PC-3 (cell line): ENCODE measurements around the gene KIFAP3. TPM values are rescaled to one million over a fixed set of nuclear protein-coding genes. Genes with fewer than 3 reads are reported as not detected.
"Not testable (repeated sequence)": the region's sequence is repeated elsewhere in the genome, so short reads cannot be mapped to it uniquely, and the experiment has no call there.

Source experiments
- ATAC-seq: fragments of 200-7000 bp; cut with Tn5 transposase; 2 replicates; pipeline ENCODE4 v1.9.1; 2020; ENCODE audit warnings: mild to moderate bottlenecking, moderate library complexity
- BruUV-seq: library from RNA; stranded (reverse); fragments of 400-500 nt; replicated peaks from 2 replicates; lab custom pipeline; 2021; lab: Mats Ljungman, UMichigan
- CTCF ChIA-PET: fragments of 300-600 bp; sonication (Branson Sonifier 250); formaldehyde crosslinking; loops from one replicate; lab custom pipeline; 2022; ENCODE audit warnings: antibody characterized with exemption; lab: Charles Lee
- POLR2A ChIA-PET: fragments of 300-600 bp; sonication (Branson Sonifier 250); formaldehyde crosslinking; loops from one replicate; lab custom pipeline; 2022; ENCODE audit warnings: antibody characterized with exemption; ENCODE audit not compliant: unreplicated experiment; lab: Charles Lee
- DNase-seq: peaks from one replicate; pipeline ENCODE4 v3.0.0-alpha.2; 2015
- H2AFZ ChIP-seq: fragments of 300-600 bp; sonication (generic); 2 replicates; pipeline ENCODE4 v1.6.0; 2016; ENCODE audit warnings: antibody characterized with exemption, low read length
- H3F3A ChIP-seq: fragments of 300-600 bp; sonication (generic); one replicate; pipeline ENCODE4 v1.6.0; 2017; ENCODE audit warnings: antibody characterized with exemption, low read length, control low read depth, mild to moderate bottlenecking; ENCODE audit not compliant: unreplicated experiment
- H3K27ac ChIP-seq: fragments of 300-600 bp; sonication (generic); 2 replicates; pipeline ENCODE4 v1.5.1; 2016; ENCODE audit warnings: mild to moderate bottlenecking, low read length
- H3K27me3 ChIP-seq: fragments of 300-600 bp; sonication (generic); 2 replicates; pipeline ENCODE4 v1.6.1; 2016; ENCODE audit warnings: low read length, mixed read lengths
- H3K36me3 ChIP-seq: fragments of 300-600 bp; sonication (generic); 2 replicates; pipeline ENCODE4 v1.6.1; 2016; ENCODE audit warnings: low read depth, mixed run types, low read length, mixed read lengths
- H3K4me1 ChIP-seq: fragments of 300-600 bp; sonication (generic); 2 replicates; pipeline ENCODE4 v1.5.1; 2016; ENCODE audit warnings: low read length; ENCODE audit not compliant: insufficient read depth
- H3K4me2 ChIP-seq: fragments of 300-600 bp; sonication (generic); 2 replicates; pipeline ENCODE4 v1.6.0; 2016; ENCODE audit warnings: low read length
- H3K4me3 ChIP-seq: fragments of 300-600 bp; sonication (generic); 2 replicates; pipeline ENCODE4 v1.5.1; 2016; ENCODE audit warnings: mild to moderate bottlenecking, low read length, mixed read lengths
- H3K79me2 ChIP-seq: fragments of 300-600 bp; sonication (generic); 2 replicates; pipeline ENCODE4 v1.6.1; 2017; ENCODE audit warnings: low read length, mixed read lengths
- H3K9ac ChIP-seq: fragments of 300-600 bp; sonication (generic); 2 replicates; pipeline ENCODE4 v1.6.0; 2016; ENCODE audit warnings: mild to moderate bottlenecking, low read length
- H3K9me2 ChIP-seq: fragments of 300-600 bp; sonication (generic); replicated peaks from 2 replicates; pipeline ENCODE4 v1.6.1; 2016; ENCODE audit warnings: mixed run types, low read length, mixed read lengths
- H3K9me3 ChIP-seq: fragments of 300-600 bp; sonication (generic); 2 replicates; pipeline ENCODE4 v1.6.1; 2016; ENCODE audit warnings: low read length, mixed read lengths
- H4K20me1 ChIP-seq: fragments of 300-600 bp; sonication (generic); 2 replicates; pipeline ENCODE4 v1.6.1; 2016; ENCODE audit warnings: low read length, mixed read lengths
- EZH2 ChIP-seq: fragments of 300-600 bp; sonication (generic); IDR thresholded peaks from one replicate; pipeline ENCODE4 v1.6.1; 2017; ENCODE audit warnings: antibody characterized with exemption, mild to moderate bottlenecking, low read length; ENCODE audit not compliant: unreplicated experiment
- EZH2phosphoT487 ChIP-seq: fragments of 300-600 bp; sonication (generic); IDR thresholded peaks from 2 replicates; pipeline ENCODE4 v1.6.1; 2018; ENCODE audit warnings: mild to moderate bottlenecking, antibody characterized with exemption, low read length, borderline replicate concordance
- intact Hi-C: fragments of 100-400 bp; cut with micrococcal nuclease; formaldehyde crosslinking; loops from 2 replicates; pipeline ENCODE4 v1.9.0; 2023
- total RNA-seq: library from RNA; depleted of rRNA; stranded (reverse); fragments of >200 nt; gene quantifications from 2 replicates; pipeline ENCODE4 v1.2.3, GENCODE V29; 2014
- TF ChIP-seq, protein P1 (sequence below): fragments of 300-600 bp; sonication (generic); conservative IDR thresholded peaks from 2 replicates; pipeline ENCODE4 v1.5.1; 2017; ENCODE audit warnings: antibody characterized with exemption, low read depth, mild to moderate bottlenecking, low read length

KIFAP3 gene
- total RNA-seq, 1 experiment from 2014 or later: 6.9 TPM

DNA sequence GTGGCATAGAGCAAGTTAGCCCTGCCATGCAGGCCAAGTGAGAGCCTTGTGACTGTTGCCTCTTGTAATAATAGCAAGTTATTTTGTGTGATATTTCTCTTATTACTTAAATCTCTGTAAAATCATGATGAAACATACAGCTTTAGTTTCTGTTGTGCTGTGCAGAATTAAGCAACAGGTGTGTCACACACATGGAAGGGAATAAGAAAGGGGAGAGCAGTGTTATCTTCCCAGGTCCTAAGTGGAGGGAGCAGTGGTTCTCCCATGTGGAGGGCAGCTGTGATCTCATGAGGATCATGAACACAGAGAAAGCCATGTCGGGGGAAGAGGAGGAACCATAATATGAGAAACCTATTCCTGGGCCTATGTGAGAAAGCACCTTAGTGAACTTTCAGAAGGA, 155.6 kb downstream of the KIFAP3 start:
- TF ChIP-seq, protein P1, sequence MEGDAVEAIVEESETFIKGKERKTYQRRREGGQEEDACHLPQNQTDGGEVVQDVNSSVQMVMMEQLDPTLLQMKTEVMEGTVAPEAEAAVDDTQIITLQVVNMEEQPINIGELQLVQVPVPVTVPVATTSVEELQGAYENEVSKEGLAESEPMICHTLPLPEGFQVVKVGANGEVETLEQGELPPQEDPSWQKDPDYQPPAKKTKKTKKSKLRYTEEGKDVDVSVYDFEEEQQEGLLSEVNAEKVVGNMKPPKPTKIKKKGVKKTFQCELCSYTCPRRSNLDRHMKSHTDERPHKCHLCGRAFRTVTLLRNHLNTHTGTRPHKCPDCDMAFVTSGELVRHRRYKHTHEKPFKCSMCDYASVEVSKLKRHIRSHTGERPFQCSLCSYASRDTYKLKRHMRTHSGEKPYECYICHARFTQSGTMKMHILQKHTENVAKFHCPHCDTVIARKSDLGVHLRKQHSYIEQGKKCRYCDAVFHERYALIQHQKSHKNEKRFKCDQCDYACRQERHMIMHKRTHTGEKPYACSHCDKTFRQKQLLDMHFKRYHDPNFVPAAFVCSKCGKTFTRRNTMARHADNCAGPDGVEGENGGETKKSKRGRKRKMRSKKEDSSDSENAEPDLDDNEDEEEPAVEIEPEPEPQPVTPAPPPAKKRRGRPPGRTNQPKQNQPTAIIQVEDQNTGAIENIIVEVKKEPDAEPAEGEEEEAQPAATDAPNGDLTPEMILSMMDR: no peak
- TF ChIP-seq EZH2phosphoT487: no peak
- no peak for TF ChIP-seq EZH2
- intact Hi-C loops: no loop called here

DNA sequence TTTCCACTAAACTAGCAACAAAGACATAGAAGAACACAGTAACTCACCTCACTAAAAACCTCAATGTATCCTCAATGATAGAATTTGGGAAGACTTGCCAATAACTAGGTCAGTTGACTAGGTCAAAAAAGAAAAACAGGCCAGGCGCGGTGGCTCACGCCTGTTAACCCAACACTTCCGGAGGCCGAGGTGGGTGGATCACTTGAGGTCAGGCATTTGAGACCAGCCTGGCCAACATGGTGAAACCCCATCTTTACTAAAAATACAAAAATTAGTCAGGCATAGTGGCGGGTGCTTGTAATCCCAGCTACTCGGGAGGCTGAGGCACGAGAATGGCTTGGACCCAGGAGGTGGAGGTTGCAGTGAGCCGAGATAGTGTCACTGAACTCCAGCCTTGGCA, 156.3 kb downstream of the KIFAP3 start:
- CTCF ChIA-PET, BruUV-seq: not testable (repeated sequence)

More for the DNA sequence above, 155.6 kb downstream of the KIFAP3 start:
- BruUV-seq: no TSS peak
- CTCF ChIA-PET: no interaction called here
- H3K9ac ChIP-seq: no peak overlapping the region
- H3K9me2 ChIP-seq: no peaks in the 10 kb centered on the region
- no peaks in the 10 kb centered on the region for H4K20me1 ChIP-seq
- H3K4me2 ChIP-seq: no peak overlapping the region
- H3K27me3 ChIP-seq: no peaks in the 10 kb centered on the region
- H3K27ac ChIP-seq: no peak overlapping the region
- H3K4me1 ChIP-seq: peaks cover 13% of the 10 kb centered on the region
- no peaks in the 10 kb centered on the region for H3K9me3 ChIP-seq
- H3F3A ChIP-seq: peaks cover 5% of the 10 kb centered on the region
- POLR2A ChIA-PET: no interaction called here
- H2AFZ ChIP-seq: no peak overlapping the region
- no peak for DNase-seq
- no peaks in the 10 kb centered on the region for H3K36me3 ChIP-seq
- H3K79me2 ChIP-seq: no peaks in the 10 kb centered on the region
- no peak for ATAC-seq
- no peak overlapping the region for H3K4me3 ChIP-seq

DNA sequence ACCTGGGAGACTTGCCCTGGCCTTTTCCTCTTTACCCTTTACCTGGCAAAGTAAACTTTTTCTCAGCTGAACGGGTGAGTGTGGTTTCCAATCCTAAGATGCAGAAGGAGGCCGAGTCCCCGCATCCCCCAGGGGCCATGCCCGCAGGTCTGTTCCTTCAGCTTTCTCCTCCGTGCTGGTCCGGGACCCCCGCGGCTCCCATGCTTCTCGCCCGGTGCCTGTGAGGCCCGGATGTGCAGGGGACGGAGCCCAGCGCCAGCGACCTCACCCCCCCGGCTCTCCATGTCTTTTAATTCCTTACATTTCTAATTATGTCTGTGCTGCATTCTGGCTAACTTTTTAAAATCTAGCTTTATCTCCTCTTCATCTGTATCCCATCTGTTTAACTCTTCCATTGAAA, 159.3 kb downstream of the KIFAP3 start:
- no peak for ATAC-seq
- Histone ChIP-seq H3K27ac (peak overlapping the region; percentile 69), H3F3A (peaks cover 5% of the 10 kb centered on the region), H3K27me3 (no peaks in the 10 kb centered on the region), H4K20me1 (no peaks in the 10 kb centered on the region), H2AFZ (0 out of 2 replicates have a peak overlapping the region, but pooled peaks have one; percentile 50), H3K9me3 (no peaks in the 10 kb centered on the region), H3K36me3 (no peaks in the 10 kb centered on the region), H3K9ac (no peak overlapping the region), H3K4me1 (peaks cover 18% of the 10 kb centered on the region), H3K79me2 (no peaks in the 10 kb centered on the region), H3K4me2 (peak overlapping the region; percentile 83), H3K9me2 (no peaks in the 10 kb centered on the region), H3K4me3 (peak overlapping the region; percentile 31; the same call in 1 of the 2 replicates)
- POLR2A ChIA-PET: no interaction called here
- DNase-seq: no peak
- TF ChIP-seq EZH2 (no peak), EZH2phosphoT487 (no peak)
- TF ChIP-seq, protein P1: no peak
- CTCF ChIA-PET: no interaction called here
- intact Hi-C loops: no loop called here
- no TSS peak for BruUV-seq

More for the DNA sequence above, 156.3 kb downstream of the KIFAP3 start:
- ATAC-seq, intact Hi-C loops, H3F3A ChIP-seq, H3K9me3 ChIP-seq, H3K27me3 ChIP-seq, DNase-seq, H3K79me2 ChIP-seq, H3K4me3 ChIP-seq, H3K27ac ChIP-seq, H4K20me1 ChIP-seq, H3K9me2 ChIP-seq, H3K4me2 ChIP-seq, H3K36me3 ChIP-seq, H2AFZ ChIP-seq, POLR2A ChIA-PET, H3K9ac ChIP-seq: not testable (repeated sequence)
- H3K4me1 ChIP-seq: peaks cover 18% of the 10 kb centered on the region
